ENCODE measurements around the gene PLSCR5.

The PLSCR5 gene

GRCh38 chr3:146598535-146598934, 6.6 kb downstream of the PLSCR5 start:
- Histone ChIP-seq H4K8ac (ENCODE audit: low read depth, low read length) (no peak overlapping the region), H2BK5ac (ENCODE audit: low read depth, low read length, poor library complexity) (no peak overlapping the region), H4K91ac (ENCODE audit: low read depth, low read length) (no peak overlapping the region), H3K4ac (ENCODE audit: low read depth, low read length) (no peak overlapping the region), H2AFZ (ENCODE audit: insufficient read depth, low read length, poor library complexity) (no peak overlapping the region), H3K9me3 (ENCODE audit: insufficient read depth, low read depth, low read length) (no peaks in the 10 kb centered on the region), H3K14ac (ENCODE audit: low read length) (no peak overlapping the region), H3K4me1 (ENCODE audit: control insufficient read depth in 1 of 2, insufficient read depth in 2 of 2, low read length in 2 of 2) (peaks cover 2 to 3% of the 10 kb centered on the region in 2 experiments), H3K79me2 (ENCODE audit: control insufficient read depth, insufficient read depth, low read length, poor library complexity) (no peaks in the 10 kb centered on the region), H2BK12ac (ENCODE audit: low read length) (no peak overlapping the region), H3K4me3 (ENCODE audit: low read depth, low read length) (no peak overlapping the region), H2AK5ac (ENCODE audit: low read length) (no peak overlapping the region), H3K4me2 (ENCODE audit: low read length) (no peak overlapping the region), H3K36me3 (ENCODE audit: control insufficient read depth in 1 of 2, insufficient read depth in 2 of 2, low read length in 2 of 2) (peaks cover 0 to 7% of the 10 kb centered on the region in 2 experiments), H3K27ac (ENCODE audit: low read depth, low read length) (no peak overlapping the region), H4K12ac (ENCODE audit: low read depth, low read length) (no peak overlapping the region), H2BK120ac (ENCODE audit: insufficient read depth, low read length, poor library complexity) (no peak overlapping the region), H3K23ac (ENCODE audit: low read length) (no peak overlapping the region), H3K27me3 (ENCODE audit: insufficient read depth, low read length) (no peaks in the 10 kb centered on the region), H3K9ac (ENCODE audit: low read length) (no peak overlapping the region), H3K79me1 (ENCODE audit: low read length) (no peaks in the 10 kb centered on the region), H3K18ac (ENCODE audit: low read length) (no peak overlapping the region)
- peak in 1 of 2 donors; percentile 3 for DNase-seq
- WGBS (ENCODE audit: extremely low coverage, insufficient coverage, insufficient read length) = no CpG with 5 or more reads among the region's 3 CpGs

GRCh38 chr3:146594843-146595482, 10.2 kb downstream of the PLSCR5 start:
- peak in 1 of 2 donors; percentile 32 for DNase-seq
- peak overlapping the region; percentile 22 for H2BK12ac ChIP-seq (ENCODE audit: low read length)
- H2AFZ ChIP-seq (ENCODE audit: insufficient read depth, low read length, poor library complexity) = no peak overlapping the region
- H3K27me3 ChIP-seq (ENCODE audit: insufficient read depth, low read length) = no peaks in the 10 kb centered on the region
- H3K14ac ChIP-seq (ENCODE audit: low read length) = peak overlapping the region; percentile 37
- no peak overlapping the region for H4K12ac ChIP-seq (ENCODE audit: low read depth, low read length)
- H3K9ac ChIP-seq (ENCODE audit: low read length) = no peak overlapping the region
- no peaks in the 10 kb centered on the region for H3K79me2 ChIP-seq (ENCODE audit: control insufficient read depth, insufficient read depth, low read length, poor library complexity)
- no peak overlapping the region for H2AK5ac ChIP-seq (ENCODE audit: low read length)
- no peak overlapping the region for H3K27ac ChIP-seq (ENCODE audit: low read depth, low read length)
- H3K4ac ChIP-seq (ENCODE audit: low read depth, low read length) = no peak overlapping the region
- no peak overlapping the region for H2BK5ac ChIP-seq (ENCODE audit: low read depth, low read length, poor library complexity)
- peaks cover 0 to 5% of the 10 kb centered on the region in 2 experiments for H3K36me3 ChIP-seq (ENCODE audit: control insufficient read depth in 1 of 2, insufficient read depth in 2 of 2, low read length in 2 of 2)
- H3K79me1 ChIP-seq (ENCODE audit: low read length) = no peaks in the 10 kb centered on the region
- H2BK120ac ChIP-seq (ENCODE audit: insufficient read depth, low read length, poor library complexity) = no peak overlapping the region
- H3K4me1 ChIP-seq (ENCODE audit: control insufficient read depth in 1 of 2, insufficient read depth in 2 of 2, low read length in 2 of 2) = peaks cover 2 to 3% of the 10 kb centered on the region in 2 experiments
- no peak overlapping the region for H3K4me2 ChIP-seq (ENCODE audit: low read length)
- H3K9me3 ChIP-seq (ENCODE audit: insufficient read depth, low read depth, low read length) = no peaks in the 10 kb centered on the region
- peak overlapping the region; percentile 24 for H4K91ac ChIP-seq (ENCODE audit: low read depth, low read length)
- peak overlapping the region; percentile 70 for H4K8ac ChIP-seq (ENCODE audit: low read depth, low read length)
- peak overlapping the region; percentile 86 for H3K18ac ChIP-seq (ENCODE audit: low read length)
- no peak overlapping the region for H3K4me3 ChIP-seq (ENCODE audit: low read depth, low read length)
- no CpG with 5 or more reads among the region's 7 CpGs for WGBS (ENCODE audit: extremely low coverage, insufficient coverage, insufficient read length)
- H3K23ac ChIP-seq (ENCODE audit: low read length) = no peak overlapping the region

- DNase-seq = no peak
- H3K27ac ChIP-seq (ENCODE audit: low read depth, low read length) = no peak overlapping the region
- no peak overlapping the region for H2BK12ac ChIP-seq (ENCODE audit: low read length)
- H3K4me3 ChIP-seq (ENCODE audit: low read depth, low read length) = no peak overlapping the region
- no peaks in the 10 kb centered on the region for H3K9me3 ChIP-seq (ENCODE audit: insufficient read depth, low read depth, low read length)
- H3K23ac ChIP-seq (ENCODE audit: low read length) = no peak overlapping the region
- H3K4ac ChIP-seq (ENCODE audit: low read depth, low read length) = no peak overlapping the region
- no peak overlapping the region for H4K12ac ChIP-seq (ENCODE audit: low read depth, low read length)
- H3K79me2 ChIP-seq (ENCODE audit: control insufficient read depth, insufficient read depth, low read length, poor library complexity) = no peaks in the 10 kb centered on the region
- H3K18ac ChIP-seq (ENCODE audit: low read length) = no peak overlapping the region
- peaks cover 2 to 3% of the 10 kb centered on the region in 2 experiments for H3K4me1 ChIP-seq (ENCODE audit: control insufficient read depth in 1 of 2, insufficient read depth in 2 of 2, low read length in 2 of 2)
- peaks cover 0 to 3% of the 10 kb centered on the region in 2 experiments for H3K36me3 ChIP-seq (ENCODE audit: control insufficient read depth in 1 of 2, insufficient read depth in 2 of 2, low read length in 2 of 2)
- H2AK5ac ChIP-seq (ENCODE audit: low read length) = no peak overlapping the region
- H4K91ac ChIP-seq (ENCODE audit: low read depth, low read length) = no peak overlapping the region
- H3K27me3 ChIP-seq (ENCODE audit: insufficient read depth, low read length) = no peaks in the 10 kb centered on the region
- H2AFZ ChIP-seq (ENCODE audit: insufficient read depth, low read length, poor library complexity) = no peak overlapping the region
- no peaks in the 10 kb centered on the region for H3K79me1 ChIP-seq (ENCODE audit: low read length)
- no peak overlapping the region for H2BK5ac ChIP-seq (ENCODE audit: low read depth, low read length, poor library complexity)
- H2BK120ac ChIP-seq (ENCODE audit: insufficient read depth, low read length, poor library complexity) = no peak overlapping the region
- no peak overlapping the region for H4K8ac ChIP-seq (ENCODE audit: low read depth, low read length)
- no peak overlapping the region for H3K4me2 ChIP-seq (ENCODE audit: low read length)
- no CpG with 5 or more reads among the region's 3 CpGs for WGBS (ENCODE audit: extremely low coverage, insufficient coverage, insufficient read length)
- H3K14ac ChIP-seq (ENCODE audit: low read length) = no peak overlapping the region
- no peak overlapping the region for H3K9ac ChIP-seq (ENCODE audit: low read length)
These were observed 11.4 kb downstream of the PLSCR5 start for GRCh38 chr3:146593776-146594175.

- no peak overlapping the region for H3K14ac ChIP-seq (ENCODE audit: low read length)
- no peak overlapping the region for H2BK120ac ChIP-seq (ENCODE audit: insufficient read depth, low read length, poor library complexity)
- H3K4ac ChIP-seq (ENCODE audit: low read depth, low read length) = no peak overlapping the region
- no peak overlapping the region for H4K91ac ChIP-seq (ENCODE audit: low read depth, low read length)
- no CpG with 5 or more reads among the region's 2 CpGs for WGBS (ENCODE audit: extremely low coverage, insufficient coverage, insufficient read length)
- H3K27me3 ChIP-seq (ENCODE audit: insufficient read depth, low read length) = no peaks in the 10 kb centered on the region
- H2AFZ ChIP-seq (ENCODE audit: insufficient read depth, low read length, poor library complexity) = no peak overlapping the region
- H3K79me1 ChIP-seq (ENCODE audit: low read length) = no peaks in the 10 kb centered on the region
- H3K4me3 ChIP-seq (ENCODE audit: low read depth, low read length) = no peak overlapping the region
- no peak overlapping the region for H2BK12ac ChIP-seq (ENCODE audit: low read length)
- no peak overlapping the region for H3K23ac ChIP-seq (ENCODE audit: low read length)
- H3K9ac ChIP-seq (ENCODE audit: low read length) = no peak overlapping the region
- H4K8ac ChIP-seq (ENCODE audit: low read depth, low read length) = no peak overlapping the region
- no peaks in the 10 kb centered on the region for H3K79me2 ChIP-seq (ENCODE audit: control insufficient read depth, insufficient read depth, low read length, poor library complexity)
- no peak overlapping the region for H3K18ac ChIP-seq (ENCODE audit: low read length)
- H2AK5ac ChIP-seq (ENCODE audit: low read length) = no peak overlapping the region
- peaks cover 0 to 2% of the 10 kb centered on the region in 2 experiments for H3K4me1 ChIP-seq (ENCODE audit: control insufficient read depth in 1 of 2, insufficient read depth in 2 of 2, low read length in 2 of 2)
- H3K9me3 ChIP-seq (ENCODE audit: insufficient read depth, low read depth, low read length) = no peaks in the 10 kb centered on the region
- no peak for DNase-seq
- peaks cover 3 to 4% of the 10 kb centered on the region in 2 experiments for H3K36me3 ChIP-seq (ENCODE audit: control insufficient read depth in 1 of 2, insufficient read depth in 2 of 2, low read length in 2 of 2)
- no peak overlapping the region for H3K4me2 ChIP-seq (ENCODE audit: low read length)
- no peak overlapping the region for H2BK5ac ChIP-seq (ENCODE audit: low read depth, low read length, poor library complexity)
- no peak overlapping the region for H4K12ac ChIP-seq (ENCODE audit: low read depth, low read length)
- H3K27ac ChIP-seq (ENCODE audit: low read depth, low read length) = no peak overlapping the region
These were observed 14.6 kb downstream of the PLSCR5 start for GRCh38 chr3:146590521-146590920.

All from trophoblast cell (in vitro differentiated cells and primary cell).